GM12874 (cell line): Measurements from ENCODE around the gene ACAD11.

Source experiments
- CTCF ChIP-seq: IDR thresholded peaks from 2 replicates; pipeline ENCODE4 v1.5.1; 2011; ENCODE audit warnings: low read depth, mild to moderate bottlenecking, control low read depth, low read length, moderate library complexity; ENCODE audit not compliant: insufficient read depth

The ACAD11 gene

DNA sequence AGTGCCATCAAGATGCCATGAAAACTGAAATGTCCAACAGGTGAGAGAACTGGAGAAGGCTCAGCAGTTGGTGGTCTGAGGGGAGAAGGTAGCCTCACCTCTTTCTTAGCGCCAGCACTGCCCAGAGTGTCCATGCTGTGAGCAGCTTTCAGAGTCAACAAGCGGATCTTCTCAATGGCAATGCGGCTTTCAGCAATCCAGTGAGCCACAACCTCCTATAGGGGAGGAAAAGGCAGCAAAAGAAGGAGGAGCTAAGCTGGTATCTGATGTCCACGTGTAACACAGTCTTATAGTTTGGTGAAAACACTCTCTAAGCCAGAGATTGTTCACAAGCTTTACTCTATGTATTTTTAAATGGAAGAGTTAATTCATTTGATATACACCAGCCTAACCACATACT, 98.6 kb downstream of the ACAD11 start:
- TF ChIP-seq CTCF = no peak

GRCh38 chr3:132556508-132557159, 103.0 kb downstream of the ACAD11 start:
- no peak for TF ChIP-seq CTCF

GRCh38 chr3:132555306-132556035, 104.1 kb downstream of the ACAD11 start:
- TF ChIP-seq CTCF = no peak

GRCh38 chr3:132554437-132554836, 105.2 kb downstream of the ACAD11 start:
- TF ChIP-seq CTCF = no peak

GRCh38 chr3:132553826-132554225, 105.8 kb downstream of the ACAD11 start:
- no peak for TF ChIP-seq CTCF

- TF ChIP-seq CTCF = no peak
These were observed 108.9 kb downstream of the ACAD11 start for GRCh38 chr3:132550579-132551305.

DNA sequence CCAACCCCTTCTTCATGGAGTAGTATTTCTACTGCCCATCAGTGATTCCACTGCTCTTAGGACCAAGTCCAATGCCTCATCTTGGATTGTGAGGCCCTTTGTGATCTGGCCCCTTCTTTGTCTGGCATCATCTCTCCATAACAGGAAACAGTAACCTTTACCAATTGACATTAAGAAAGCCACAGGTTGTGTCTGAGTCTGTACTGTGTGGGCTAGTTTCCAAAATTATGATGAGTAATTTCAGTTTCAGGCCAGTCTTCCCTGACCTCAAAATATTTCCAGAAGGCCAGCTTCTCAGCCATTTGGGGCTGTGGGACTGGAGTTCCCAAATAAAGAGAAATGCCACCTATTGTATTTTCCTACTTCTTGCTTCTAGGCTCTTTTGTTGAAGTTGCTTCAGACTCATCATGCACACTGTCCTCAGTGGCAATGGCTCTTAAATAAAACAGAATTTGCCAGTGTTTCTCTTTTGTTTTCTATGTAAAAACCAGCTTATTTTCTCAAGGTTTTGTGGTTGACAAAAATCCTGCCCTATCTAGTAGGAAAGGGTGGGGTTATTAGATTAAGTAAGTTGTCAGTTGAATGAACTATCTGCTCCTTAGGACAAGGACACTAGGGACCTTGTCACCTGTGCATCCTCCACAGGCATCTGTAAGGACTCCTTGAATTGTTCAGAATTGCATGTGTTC, 109.6 kb downstream of the ACAD11 start:
- no peak for TF ChIP-seq CTCF
